Measurements from ENCODE around the gene CAPZA1. TPM values are rescaled to one million over a fixed set of nuclear protein-coding genes. Genes with fewer than 3 reads are reported as not detected.

CAPZA1 gene
- total RNA-seq, 1 donor, result 159 TPM

DNA sequence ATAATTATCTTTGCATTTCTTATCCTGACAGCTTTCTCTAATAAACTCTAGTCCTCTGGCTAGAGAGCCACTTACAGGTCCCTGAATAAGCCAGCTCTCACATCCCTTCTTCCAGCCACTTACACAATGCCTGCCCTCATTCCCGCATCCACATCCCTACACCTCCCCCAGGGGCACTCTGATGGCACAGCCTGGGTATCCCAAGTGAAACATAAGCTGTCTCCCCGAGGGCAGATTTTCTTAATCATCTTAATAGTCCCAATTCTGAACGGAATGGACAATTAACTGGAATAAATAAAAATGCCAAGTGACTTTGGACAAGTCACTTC is 82.4 kb downstream of the CAPZA1 start:
- H3K9me3 ChIP-seq (ENCODE audit: low read depth, low read length), result no peaks in the 10 kb centered on the region
- H3K4me3 ChIP-seq (ENCODE audit: insufficient read depth, low read length), result no peak overlapping the region
- H3K27me3 ChIP-seq (ENCODE audit: insufficient read depth, low read length), result no peaks in the 10 kb centered on the region
- H2AFZ ChIP-seq (ENCODE audit: low read length), result no peak overlapping the region
- H3K4me1 ChIP-seq (ENCODE audit: insufficient read depth, low read length), result peaks cover 62% of the 10 kb centered on the region
- no peak for DNase-seq (ENCODE audit: insufficient read length, low spot score, missing footprints)
- H3K79me2 ChIP-seq (ENCODE audit: insufficient read depth, low read length), result peaks cover 53% of the 10 kb centered on the region
- peak overlapping the region; percentile 59 for H3K27ac ChIP-seq (ENCODE audit: low read depth, low read length)
- H3K36me3 ChIP-seq (ENCODE audit: insufficient read depth, low read length), result peaks cover 63% of the 10 kb centered on the region
- TF ChIP-seq, protein P1, sequence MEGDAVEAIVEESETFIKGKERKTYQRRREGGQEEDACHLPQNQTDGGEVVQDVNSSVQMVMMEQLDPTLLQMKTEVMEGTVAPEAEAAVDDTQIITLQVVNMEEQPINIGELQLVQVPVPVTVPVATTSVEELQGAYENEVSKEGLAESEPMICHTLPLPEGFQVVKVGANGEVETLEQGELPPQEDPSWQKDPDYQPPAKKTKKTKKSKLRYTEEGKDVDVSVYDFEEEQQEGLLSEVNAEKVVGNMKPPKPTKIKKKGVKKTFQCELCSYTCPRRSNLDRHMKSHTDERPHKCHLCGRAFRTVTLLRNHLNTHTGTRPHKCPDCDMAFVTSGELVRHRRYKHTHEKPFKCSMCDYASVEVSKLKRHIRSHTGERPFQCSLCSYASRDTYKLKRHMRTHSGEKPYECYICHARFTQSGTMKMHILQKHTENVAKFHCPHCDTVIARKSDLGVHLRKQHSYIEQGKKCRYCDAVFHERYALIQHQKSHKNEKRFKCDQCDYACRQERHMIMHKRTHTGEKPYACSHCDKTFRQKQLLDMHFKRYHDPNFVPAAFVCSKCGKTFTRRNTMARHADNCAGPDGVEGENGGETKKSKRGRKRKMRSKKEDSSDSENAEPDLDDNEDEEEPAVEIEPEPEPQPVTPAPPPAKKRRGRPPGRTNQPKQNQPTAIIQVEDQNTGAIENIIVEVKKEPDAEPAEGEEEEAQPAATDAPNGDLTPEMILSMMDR (IDR thresholded peaks at IDR 0.05; ENCODE audit: extremely low read depth, low read depth, low read length), result no peak
- no peak overlapping the region for H3K4me2 ChIP-seq (ENCODE audit: insufficient read depth, low read length)
- peaks cover 55% of the 10 kb centered on the region for H4K20me1 ChIP-seq (ENCODE audit: insufficient read depth, low read length)

DNA sequence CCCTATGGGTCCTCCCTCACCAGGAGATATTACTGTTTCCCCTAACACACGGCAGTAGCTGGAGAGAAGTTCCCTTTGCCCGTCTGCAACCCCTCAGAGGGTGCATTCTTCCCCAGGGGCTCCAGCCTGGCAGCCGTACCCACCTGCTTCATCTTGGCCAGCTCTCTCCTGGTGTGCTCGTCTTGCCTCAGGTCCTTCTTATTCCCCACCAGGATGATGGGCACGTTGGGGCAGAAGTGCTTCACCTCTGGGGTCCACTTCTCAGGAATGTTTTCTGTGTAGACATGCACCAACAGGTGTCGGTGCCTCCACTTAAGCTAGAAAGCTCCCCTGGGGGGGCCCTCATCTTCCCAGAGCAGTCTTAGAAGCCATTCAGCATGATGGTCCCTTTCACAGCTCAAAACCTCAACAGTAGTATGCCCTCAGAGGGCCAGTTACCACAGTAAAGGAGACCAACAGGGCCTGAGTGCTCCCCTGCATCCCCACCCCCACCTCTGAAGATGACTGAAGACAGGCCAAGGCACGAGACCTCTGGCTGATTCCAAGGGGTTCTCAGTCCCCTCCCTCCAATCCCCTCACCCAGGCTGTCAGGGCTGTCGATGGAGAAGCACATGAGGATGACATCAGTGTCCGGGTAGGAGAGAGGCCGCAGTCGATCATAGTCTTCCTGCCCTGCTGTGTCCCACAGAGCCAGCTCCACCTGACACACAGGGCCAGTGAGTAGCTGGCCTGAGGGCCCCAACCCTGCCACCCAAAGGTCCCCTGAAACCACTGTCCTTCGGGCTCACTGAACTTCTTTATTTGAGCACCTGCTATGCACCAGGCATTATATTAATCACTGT is 83.0 kb downstream of the CAPZA1 start:
- Histone ChIP-seq H3K27ac (ENCODE audit: low read depth, low read length) (peak overlapping the region; percentile 59), H3K27me3 (ENCODE audit: insufficient read depth, low read length) (no peaks in the 10 kb centered on the region), H3K4me2 (ENCODE audit: insufficient read depth, low read length) (no peak overlapping the region), H4K20me1 (ENCODE audit: insufficient read depth, low read length) (peaks cover 55% of the 10 kb centered on the region), H3K36me3 (ENCODE audit: insufficient read depth, low read length) (peaks cover 60% of the 10 kb centered on the region), H3K79me2 (ENCODE audit: insufficient read depth, low read length) (peaks cover 58% of the 10 kb centered on the region), H3K4me3 (ENCODE audit: insufficient read depth, low read length) (no peak overlapping the region), H3K9me3 (ENCODE audit: low read depth, low read length) (no peaks in the 10 kb centered on the region), H2AFZ (ENCODE audit: low read length) (no peak overlapping the region), H3K4me1 (ENCODE audit: insufficient read depth, low read length) (peaks cover 66% of the 10 kb centered on the region)
- TF ChIP-seq, protein P1 (IDR thresholded peaks at IDR 0.05; ENCODE audit: extremely low read depth, low read depth, low read length), result no peak
- DNase-seq (ENCODE audit: insufficient read length, low spot score, missing footprints), result peak; percentile 43

DNA sequence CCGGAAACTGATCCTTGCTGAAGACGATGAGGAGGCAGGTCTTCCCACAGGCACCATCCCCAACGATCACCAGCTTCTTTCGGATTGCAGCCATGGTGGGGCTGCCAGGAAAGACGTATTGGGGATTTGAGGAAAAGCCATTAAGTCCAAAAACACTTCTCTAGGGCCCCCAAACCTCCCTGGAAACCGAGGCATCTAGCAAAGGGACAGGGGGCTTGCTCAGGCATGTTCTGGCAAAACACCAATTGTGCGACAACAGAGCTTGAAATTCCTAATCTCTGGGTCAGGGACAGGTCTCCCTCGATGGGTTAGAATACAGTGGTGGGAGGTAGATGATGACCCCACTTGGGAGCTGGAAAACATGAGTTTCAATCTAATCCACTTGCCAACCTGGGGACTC is 84.1 kb downstream of the CAPZA1 start:
- Histone ChIP-seq H3K4me1 (ENCODE audit: insufficient read depth, low read length) (peaks cover 67% of the 10 kb centered on the region), H4K20me1 (ENCODE audit: insufficient read depth, low read length) (peaks cover 52% of the 10 kb centered on the region)
- TF ChIP-seq, protein P1 (IDR thresholded peaks at IDR 0.05; ENCODE audit: extremely low read depth, low read depth, low read length), result no peak

DNA sequence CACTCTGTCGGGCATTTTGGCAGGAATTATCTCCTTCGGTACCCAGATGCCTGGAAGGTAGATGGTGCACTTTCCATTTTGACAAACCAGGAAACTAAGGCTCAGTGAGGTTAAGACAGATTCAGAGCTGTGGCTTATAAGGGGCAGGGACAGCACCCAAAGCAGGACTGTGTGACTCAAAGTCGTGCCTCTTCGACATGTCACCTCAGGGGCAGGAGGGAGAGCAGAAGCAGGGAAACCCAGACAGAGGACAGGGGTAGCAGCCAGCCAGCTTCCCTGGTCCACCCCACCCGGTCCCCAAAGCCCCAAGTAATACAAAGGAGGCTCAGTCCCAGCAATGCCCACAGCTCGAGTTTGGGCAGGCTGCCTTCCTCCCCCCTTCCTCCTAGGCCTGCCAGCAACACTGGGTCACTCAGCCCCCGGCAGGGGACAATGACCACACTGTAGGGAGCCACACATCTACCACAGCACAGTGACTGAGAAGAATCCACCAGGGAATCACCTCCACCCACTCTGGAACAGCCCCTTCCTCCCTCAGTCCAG is 84.8 kb downstream of the CAPZA1 start:
- peaks cover 52% of the 10 kb centered on the region for H4K20me1 ChIP-seq (ENCODE audit: insufficient read depth, low read length)
- no peak overlapping the region for H2AFZ ChIP-seq (ENCODE audit: low read length)
- TF ChIP-seq, protein P1 (IDR thresholded peaks at IDR 0.05; ENCODE audit: extremely low read depth, low read depth, low read length), result no peak
- no peaks in the 10 kb centered on the region for H3K27me3 ChIP-seq (ENCODE audit: insufficient read depth, low read length)
- peaks cover 45% of the 10 kb centered on the region for H3K36me3 ChIP-seq (ENCODE audit: insufficient read depth, low read length)
- H3K79me2 ChIP-seq (ENCODE audit: insufficient read depth, low read length), result peaks cover 58% of the 10 kb centered on the region
- H3K4me1 ChIP-seq (ENCODE audit: insufficient read depth, low read length), result peaks cover 67% of the 10 kb centered on the region
- peak overlapping the region; percentile 91 for H3K27ac ChIP-seq (ENCODE audit: low read depth, low read length)
- no peaks in the 10 kb centered on the region for H3K9me3 ChIP-seq (ENCODE audit: low read depth, low read length)
- peak overlapping the region; percentile 96 for H3K4me2 ChIP-seq (ENCODE audit: insufficient read depth, low read length)
- DNase-seq (ENCODE audit: insufficient read length, low spot score, missing footprints), result no peak
- peak overlapping the region; percentile 93 for H3K4me3 ChIP-seq (ENCODE audit: insufficient read depth, low read length)

More for the DNA sequence above, 84.1 kb downstream of the CAPZA1 start:
- no peak overlapping the region for H3K4me3 ChIP-seq (ENCODE audit: insufficient read depth, low read length)
- peaks cover 50% of the 10 kb centered on the region for H3K36me3 ChIP-seq (ENCODE audit: insufficient read depth, low read length)
- H3K27ac ChIP-seq (ENCODE audit: low read depth, low read length), result peak overlapping the region; percentile 91
- no peaks in the 10 kb centered on the region for H3K9me3 ChIP-seq (ENCODE audit: low read depth, low read length)
- no peaks in the 10 kb centered on the region for H3K27me3 ChIP-seq (ENCODE audit: insufficient read depth, low read length)
- H2AFZ ChIP-seq (ENCODE audit: low read length), result no peak overlapping the region
- H3K79me2 ChIP-seq (ENCODE audit: insufficient read depth, low read length), result peaks cover 58% of the 10 kb centered on the region
- H3K4me2 ChIP-seq (ENCODE audit: insufficient read depth, low read length), result peak overlapping the region; percentile 96
- DNase-seq (ENCODE audit: insufficient read length, low spot score, missing footprints), result peak; percentile 58

Measured in osteoblast (primary cell).